ENCODE results near the gene CNRIP1. TPM values are rescaled to one million over a fixed set of nuclear protein-coding genes. Genes with fewer than 3 reads are reported as not detected.

The CNRIP1 gene
- total and polyA plus RNA-seq, 2 of the 4 experiments (the other 2 are of a cell fraction), result 23.3 to 32.7 TPM

GRCh38 chr2:68294913-68295312, 24.8 kb downstream of the CNRIP1 start:
- no TSS peak for BruUV-seq (replicated peaks)
- ATAC-seq (ENCODE audit: low read depth), result no peak

More at GRCh38 chr2:68294913-68295312, 24.8 kb downstream of the CNRIP1 start:
- Histone ChIP-seq H2BK15ac (ENCODE audit: low read depth, low read length) (no peak overlapping the region), H4K5ac (ENCODE audit: low read depth, low read length) (no peak overlapping the region), H3K56ac (ENCODE audit: extremely low read depth, insufficient read depth, low read length) (no peak overlapping the region), H2AFZ (replicated peaks; ENCODE audit: low read length, poor library complexity) (no peak overlapping the region), H3K9me3 (ENCODE audit: control insufficient read depth, insufficient read depth, low read length) (no peaks in the 10 kb centered on the region), H3K4me2 (ENCODE audit: low read depth, low read length) (no peak overlapping the region), H3K27me3 (ENCODE audit: control insufficient read depth, insufficient read depth, low read length) (no peaks in the 10 kb centered on the region), H2AK9ac (replicated peaks; ENCODE audit: low read depth, low read length, poor library complexity) (no peak overlapping the region), H2AK5ac (ENCODE audit: low read depth, low read length) (no peak overlapping the region), H2BK20ac (ENCODE audit: low read depth, low read length) (no peak overlapping the region), H3K9ac (ENCODE audit: low read depth, low read length) (no peak overlapping the region), H4K91ac (ENCODE audit: insufficient read depth, low read depth, low read length) (no peak overlapping the region), H3K4me1 (ENCODE audit: control insufficient read depth, insufficient read depth, low read length) (no peaks in the 10 kb centered on the region), H3K4me3 (ENCODE audit: insufficient read depth, low read depth, low read length) (no peak overlapping the region), H3K79me1 (ENCODE audit: low read depth in 1 of 2, low read length in 2 of 2) (peaks cover 4% of the 10 kb centered on the region in 2 experiments; a peak in 1 of 4 replicates), H4K8ac (ENCODE audit: low read depth in 2 of 2, low read length in 2 of 2) (no peak overlapping the region), H3K27ac (ENCODE audit: insufficient read depth, low read length) (no peak overlapping the region), H2BK120ac (ENCODE audit: low read depth, low read length) (no peak overlapping the region), H3K36me3 (ENCODE audit: control insufficient read depth, insufficient read depth, low read length) (no peaks in the 10 kb centered on the region), H3K23ac (ENCODE audit: low read depth, low read length) (no peak overlapping the region), H3K18ac (ENCODE audit: low read depth, low read length) (no peak overlapping the region), H4K20me1 (ENCODE audit: insufficient read depth, low read length) (no peaks in the 10 kb centered on the region), H2BK5ac (ENCODE audit: low read depth, low read length, poor library complexity, severe bottlenecking) (no peak overlapping the region), H3K14ac (replicated peaks; ENCODE audit: low read depth, low read length) (no peak overlapping the region), H3K9me1 (ENCODE audit: insufficient read depth, low read length) (no peaks in the 10 kb centered on the region; the same call in 1 of the 2 replicates), H3K4ac (ENCODE audit: low read depth, low read length) (no peak overlapping the region)
- in situ Hi-C loops (cut with MboI; ENCODE audit: low sequenced_read_pairs) (loop anchor here (10.0 kb wide), 1 partner anchor 150 kb away; no protein-coding TSS in a partner anchor), dilution Hi-C loops (cut with HindIII; ENCODE audit: low sequenced_read_pairs, unreplicated experiment) (no loop called here), intact Hi-C loops (cut with micrococcal nuclease) (no loop called here)
- no peak for TF ChIP-seq CTCF (conservative IDR thresholded peaks at IDR 0.05; ENCODE audit: low read depth, low read length)
- no peak for TF ChIP-seq CHD1 (IDR thresholded peaks at IDR 0.05; ENCODE audit: low read depth, low read length)
- no peak for TF ChIP-seq BHLHE40 (IDR thresholded peaks at IDR 0.05; ENCODE audit: low read depth, low read length)
- no peak for TF ChIP-seq USF2 (IDR thresholded peaks at IDR 0.05; ENCODE audit: low read depth, low read length)
- POLR2A ChIA-PET (ENCODE audit: unreplicated experiment), result no interaction called here
- no peak for DNase-seq
- CTCF ChIA-PET, result interaction anchor here (1.4 kb wide), 1 partner anchor 28 kb away, joined by 3 read pairs; no protein-coding TSS in a partner anchor
- no CpG with 5 or more reads among the region's 2 CpGs for WGBS, 2 experiments (ENCODE audit: extremely low coverage in 2 of 2, insufficient read length in 1 of 2)
